Measurements from ENCODE around the gene SP5. TPM values are rescaled to one million over a fixed set of nuclear protein-coding genes. Genes with fewer than 3 reads are reported as not detected.

SP5 gene
- total and polyA plus RNA-seq, 2 of the 4 experiments (the other 2 are of a cell fraction) = not detected

- Histone ChIP-seq H3K36me3 (ENCODE audit: control insufficient read depth, insufficient read depth, low read length) (no peaks in the 10 kb centered on the region), H4K20me1 (ENCODE audit: insufficient read depth, low read length) (no peaks in the 10 kb centered on the region), H3K9ac (ENCODE audit: low read depth, low read length) (no peak overlapping the region), H3K56ac (ENCODE audit: extremely low read depth, insufficient read depth, low read length) (no peak overlapping the region), H3K4me1 (ENCODE audit: control insufficient read depth, insufficient read depth, low read length) (no peaks in the 10 kb centered on the region), H3K23ac (ENCODE audit: low read depth, low read length) (no peak overlapping the region), H3K27me3 (ENCODE audit: control insufficient read depth, insufficient read depth, low read length) (no peaks in the 10 kb centered on the region), H3K9me1 (ENCODE audit: insufficient read depth, low read length) (no peaks in the 10 kb centered on the region), H2BK120ac (ENCODE audit: low read depth, low read length) (no peak overlapping the region), H2BK5ac (ENCODE audit: low read depth, low read length, poor library complexity, severe bottlenecking) (no peak overlapping the region), H2BK15ac (ENCODE audit: low read depth, low read length) (no peak overlapping the region), H2AK9ac (replicated peaks; ENCODE audit: low read depth, low read length, poor library complexity) (no peak overlapping the region), H3K4me3 (ENCODE audit: insufficient read depth, low read depth, low read length) (no peak overlapping the region), H3K18ac (ENCODE audit: low read depth, low read length) (no peak overlapping the region), H3K4me2 (ENCODE audit: low read depth, low read length) (no peak overlapping the region), H4K8ac (ENCODE audit: low read depth in 2 of 2, low read length in 2 of 2) (no peak overlapping the region), H2AK5ac (ENCODE audit: low read depth, low read length) (no peak overlapping the region), H3K4ac (ENCODE audit: low read depth, low read length) (no peak overlapping the region), H2BK20ac (ENCODE audit: low read depth, low read length) (no peak overlapping the region), H3K79me1 (ENCODE audit: low read depth in 1 of 2, low read length in 2 of 2) (no peaks in the 10 kb centered on the region), H4K91ac (ENCODE audit: insufficient read depth, low read depth, low read length) (no peak overlapping the region), H3K9me3 (ENCODE audit: control insufficient read depth, insufficient read depth, low read length) (no peaks in the 10 kb centered on the region), H3K27ac (ENCODE audit: insufficient read depth, low read length) (no peak overlapping the region), H3K14ac (replicated peaks; ENCODE audit: low read depth, low read length) (no peak overlapping the region), H2AFZ (replicated peaks; ENCODE audit: low read length, poor library complexity) (no peak overlapping the region), H4K5ac (ENCODE audit: low read depth, low read length) (no peak overlapping the region)
- no peak for ATAC-seq (ENCODE audit: low read depth)
- intact Hi-C loops (cut with micrococcal nuclease) (no loop called here), dilution Hi-C loops (cut with HindIII; ENCODE audit: low sequenced_read_pairs, unreplicated experiment) (no loop called here), in situ Hi-C loops (cut with MboI; ENCODE audit: low sequenced_read_pairs) (no loop called here)
- BruUV-seq (replicated peaks) = no TSS peak
- DNase-seq = no peak
- TF ChIP-seq CEBPB (IDR thresholded peaks at IDR 0.05; ENCODE audit: low read depth, low read length) (no peak), RAD21 (IDR thresholded peaks at IDR 0.05; ENCODE audit: low read length) (no peak), MAZ (IDR thresholded peaks at IDR 0.05; ENCODE audit: borderline replicate concordance, low read depth, low read length) (no peak), SMC3 (IDR thresholded peaks at IDR 0.05; ENCODE audit: low read depth, low read length) (no peak), MXI1 (IDR thresholded peaks at IDR 0.05; ENCODE audit: borderline replicate concordance, low read depth, low read length) (no peak), NFE2L2 (IDR thresholded peaks at IDR 0.05; ENCODE audit: low read depth, low read length) (no peak), MAFK (IDR thresholded peaks at IDR 0.05; ENCODE audit: low read depth, low read length) (no peak), POLR2A (IDR thresholded peaks at IDR 0.05; ENCODE audit: low read depth, low read length) (no peak), RFX5 (IDR thresholded peaks at IDR 0.05; ENCODE audit: low read depth, low read length) (no peak), CHD1 (IDR thresholded peaks at IDR 0.05; ENCODE audit: low read depth, low read length) (no peak), FOS (IDR thresholded peaks at IDR 0.05; ENCODE audit: low read depth, low read length) (no peak), CTCF (conservative IDR thresholded peaks at IDR 0.05; ENCODE audit: low read depth, low read length) (no peak), BHLHE40 (IDR thresholded peaks at IDR 0.05; ENCODE audit: low read depth, low read length) (no peak)
- ChIA-PET POLR2A (ENCODE audit: unreplicated experiment) (no interaction called here), CTCF (no interaction called here)
- WGBS, 2 experiments (ENCODE audit: extremely low coverage in 2 of 2, insufficient read length in 1 of 2) = 86% methylated on average over 1 of the region's 3 CpGs; no CpG with 5 or more reads in 1 of the 2 experiments
Measured at GRCh38 chr2:170742000-170742399, 26.9 kb downstream of the SP5 start.
